ENCODE measurements around the gene NFATC1.

The NFATC1 gene

DNA sequence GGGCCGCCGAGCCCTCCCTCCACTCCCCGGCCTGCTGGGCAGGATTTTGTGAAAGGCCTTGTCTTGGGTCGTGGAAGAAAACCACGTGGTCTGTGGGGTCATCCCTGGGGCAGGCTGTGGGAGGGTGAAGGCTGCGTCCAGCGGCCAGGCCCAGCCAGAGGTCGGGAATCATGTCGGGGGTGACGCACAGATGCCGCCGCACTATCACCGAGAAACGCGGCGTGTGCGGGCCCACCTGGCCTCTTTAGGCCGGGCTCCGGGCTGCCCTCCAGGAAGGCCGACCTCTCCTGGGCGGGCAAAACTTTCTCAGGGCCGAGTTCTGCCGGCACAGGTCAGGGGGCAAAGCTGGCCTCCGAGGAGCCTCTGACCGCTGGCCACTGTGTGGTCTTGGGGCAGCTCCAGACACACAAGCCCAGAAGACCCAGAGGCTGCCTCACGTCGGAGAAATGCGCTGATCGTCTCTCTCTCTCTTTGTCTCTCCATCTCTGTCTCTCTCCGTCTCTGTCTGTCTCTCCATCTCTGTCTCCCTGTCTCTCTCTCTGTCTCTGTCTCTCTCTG, 28.4 kb downstream of the NFATC1 start:
- DNase-seq, result peak; percentile 56

- DNase-seq, result no peak
Measured at GRCh38 chr18:79424880-79425568, 29.3 kb downstream of the NFATC1 start.

DNA sequence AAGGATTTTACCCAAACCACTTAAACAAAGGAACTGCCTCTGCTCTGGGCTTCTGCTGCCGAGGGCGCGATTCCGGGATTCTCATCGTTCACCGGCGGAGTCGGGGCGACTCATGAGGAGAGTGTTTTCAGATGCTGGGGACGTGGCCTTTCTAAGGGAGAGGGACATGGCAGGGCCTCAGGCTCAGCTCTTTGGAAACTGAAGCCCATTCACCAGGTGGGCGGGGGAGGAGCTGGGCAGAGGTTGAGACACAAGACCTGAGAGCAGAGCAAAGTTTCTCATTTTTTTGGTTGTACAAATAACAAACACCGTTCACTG, 29.8 kb downstream of the NFATC1 start:
- no peak for DNase-seq

DNA sequence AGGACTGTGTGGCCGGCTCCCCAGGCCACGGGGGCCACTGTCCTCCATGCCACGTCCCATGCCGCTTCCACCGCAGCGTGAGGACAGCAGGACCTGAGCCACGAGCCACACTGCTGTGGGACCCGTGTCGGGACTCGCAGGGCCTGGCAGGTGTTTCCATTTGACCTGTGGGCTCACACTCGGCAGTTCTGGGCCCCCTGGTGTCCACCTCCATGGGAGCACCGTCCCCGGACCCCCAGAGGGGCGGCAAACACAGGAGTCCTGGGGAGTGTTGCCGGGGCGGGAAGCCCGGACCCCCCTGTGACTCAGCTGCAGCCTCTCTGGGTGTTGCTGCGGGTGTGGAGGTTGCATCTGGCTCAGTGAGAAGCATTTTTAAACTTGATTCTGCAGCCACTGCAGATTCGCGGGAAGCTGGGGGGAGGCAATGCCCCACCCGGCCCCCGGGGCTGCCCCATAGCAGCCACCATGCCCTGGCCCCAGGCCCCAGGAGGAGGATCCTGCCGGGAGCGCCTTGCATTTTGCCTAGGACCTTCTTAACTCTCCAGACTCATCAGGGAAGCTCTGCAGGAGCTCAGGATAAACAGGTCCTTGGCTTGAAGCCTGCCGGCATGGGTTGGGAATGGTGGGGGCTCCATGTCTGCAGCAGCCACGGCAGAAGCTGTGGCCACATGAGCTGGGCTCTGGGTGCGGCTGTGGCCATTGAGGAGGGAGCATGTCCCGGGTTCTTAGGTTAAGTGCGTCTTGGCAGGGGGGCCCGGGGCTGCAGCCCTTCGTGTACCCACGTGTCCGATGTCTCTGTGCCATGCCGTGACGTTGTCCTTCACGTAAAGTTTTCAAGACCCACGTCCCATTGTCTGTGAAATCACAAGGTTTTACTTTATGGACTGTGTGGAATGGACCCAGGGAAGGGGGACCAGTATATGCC, 30.9 kb downstream of the NFATC1 start:
- DNase-seq, result no peak

DNA sequence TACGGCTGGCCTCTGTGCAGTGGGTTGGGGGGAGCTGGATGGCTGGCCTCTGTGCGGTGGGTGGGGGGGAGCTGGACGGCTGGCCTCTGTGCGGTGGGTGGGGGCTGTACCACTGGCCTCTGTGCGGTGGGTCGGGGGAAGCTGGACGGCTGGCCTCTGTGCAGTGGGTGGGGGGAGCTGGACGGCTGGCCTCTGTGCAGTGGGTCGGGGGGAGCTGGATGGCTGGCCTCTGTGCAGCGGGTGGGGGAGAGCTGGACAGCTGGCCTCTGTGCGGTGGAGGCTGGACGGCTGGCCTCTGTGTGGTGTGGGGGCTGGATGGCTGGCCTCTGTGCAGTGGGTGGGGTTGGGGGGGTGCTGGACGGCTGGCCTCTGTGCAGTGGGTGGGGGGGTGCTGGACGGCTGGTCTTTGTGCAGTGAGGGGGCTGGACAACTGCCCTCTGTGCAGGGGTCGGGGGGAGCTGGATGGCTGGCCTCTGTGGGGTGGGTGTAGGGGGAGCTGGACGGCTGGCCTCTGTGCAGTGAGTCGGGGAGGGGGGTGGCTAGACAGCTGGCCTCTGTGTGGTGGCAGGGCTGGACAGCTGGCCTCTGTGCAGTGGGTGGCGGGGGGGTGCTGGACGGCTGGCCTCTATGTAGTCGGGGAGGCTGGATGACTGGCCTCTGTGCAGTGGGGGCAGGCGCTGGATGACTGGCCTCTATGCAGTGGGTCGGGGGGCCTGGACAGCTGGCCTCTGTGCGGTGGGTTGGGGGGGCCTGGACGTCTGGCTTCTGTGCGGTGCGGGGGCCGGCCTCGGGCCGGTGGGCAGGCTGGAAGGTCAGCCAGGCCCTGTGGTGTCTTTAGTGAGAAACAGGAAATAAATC, 31.9 kb downstream of the NFATC1 start:
- DNase-seq, result no peak

DNA sequence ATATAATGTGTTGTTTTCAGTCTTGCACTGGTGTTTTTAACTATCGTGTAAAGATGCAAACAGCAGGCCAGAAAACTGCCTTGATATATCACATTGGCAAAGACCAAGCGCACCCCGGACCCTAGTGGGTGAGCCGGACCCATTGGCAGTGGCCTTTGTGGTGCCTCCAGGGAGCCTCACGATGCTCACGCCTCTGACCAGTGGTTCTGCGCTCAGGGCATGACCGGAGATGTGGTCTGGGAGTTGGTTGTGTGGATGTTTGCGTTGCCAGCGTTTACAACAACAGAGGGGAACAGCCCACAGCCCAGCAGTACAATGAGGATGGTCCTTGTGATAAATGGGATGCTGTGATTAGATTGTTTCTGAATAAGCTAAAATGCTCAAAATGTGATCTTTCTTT, 32.6 kb downstream of the NFATC1 start:
- no peak for DNase-seq

- DNase-seq, result no peak
Measured at GRCh38 chr18:79429381-79429780, 33.7 kb downstream of the NFATC1 start.

GRCh38 chr18:79429785-79430281, 34.1 kb downstream of the NFATC1 start:
- no peak for DNase-seq

DNA sequence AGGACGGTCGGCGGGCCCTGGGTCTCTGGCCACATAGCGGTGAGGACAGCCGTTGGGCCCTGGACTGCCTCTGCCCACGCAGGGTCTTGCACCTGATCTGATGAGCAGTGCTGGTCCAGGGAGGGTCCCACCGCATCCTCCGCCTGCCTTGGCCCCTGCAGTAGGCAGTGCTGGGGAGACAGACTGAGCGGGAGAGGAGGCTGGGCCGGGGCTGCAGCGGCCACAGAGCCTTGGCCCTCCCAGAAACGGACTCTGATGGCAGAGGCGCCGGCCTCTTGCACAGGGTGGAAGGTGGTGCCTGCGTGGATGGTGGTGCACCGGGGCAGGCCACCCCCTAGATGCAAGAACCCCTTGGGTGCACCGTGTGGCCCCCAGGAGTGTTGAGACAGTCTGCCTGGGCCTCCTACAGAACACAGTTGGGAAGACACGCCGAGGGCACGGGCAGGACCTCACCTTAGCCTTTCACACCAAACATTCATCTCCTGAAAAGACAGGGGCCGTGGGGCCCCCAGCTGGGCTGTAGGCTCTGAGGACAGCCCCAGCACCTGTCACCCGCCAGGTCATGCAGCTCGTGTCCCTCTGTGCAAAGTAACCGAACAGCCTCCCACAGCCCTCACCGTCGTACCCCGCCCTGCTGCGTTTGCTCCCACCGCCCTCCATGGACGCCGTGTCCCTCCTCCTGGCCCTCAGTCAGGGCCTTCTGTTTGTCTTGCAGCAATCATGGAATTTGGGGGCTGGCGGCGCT, 36.8 kb downstream of the NFATC1 start:
- DNase-seq, result no peak

DNA sequence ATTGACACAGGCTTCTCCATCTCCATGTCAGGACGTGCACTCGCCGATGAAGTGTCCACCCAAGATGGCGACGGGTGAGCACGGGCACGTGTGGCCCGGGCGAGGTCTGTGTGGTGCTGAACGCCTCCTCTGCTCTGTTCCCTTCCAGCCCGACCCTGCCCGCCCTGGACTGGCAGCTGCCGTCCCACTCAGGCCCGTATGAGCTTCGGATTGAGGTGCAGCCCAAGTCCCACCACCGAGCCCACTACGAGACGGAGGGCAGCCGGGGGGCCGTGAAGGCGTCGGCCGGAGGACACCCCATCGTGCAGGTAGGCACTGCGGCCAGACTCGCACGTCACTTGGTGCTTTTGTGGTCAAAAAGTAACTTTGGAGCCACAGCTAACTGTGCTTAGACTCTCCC, 37.7 kb downstream of the NFATC1 start:
- DNase-seq, result no peak

GRCh38 chr18:79434607-79435401, 39.1 kb downstream of the NFATC1 start:
- DNase-seq, result no peak

DNA sequence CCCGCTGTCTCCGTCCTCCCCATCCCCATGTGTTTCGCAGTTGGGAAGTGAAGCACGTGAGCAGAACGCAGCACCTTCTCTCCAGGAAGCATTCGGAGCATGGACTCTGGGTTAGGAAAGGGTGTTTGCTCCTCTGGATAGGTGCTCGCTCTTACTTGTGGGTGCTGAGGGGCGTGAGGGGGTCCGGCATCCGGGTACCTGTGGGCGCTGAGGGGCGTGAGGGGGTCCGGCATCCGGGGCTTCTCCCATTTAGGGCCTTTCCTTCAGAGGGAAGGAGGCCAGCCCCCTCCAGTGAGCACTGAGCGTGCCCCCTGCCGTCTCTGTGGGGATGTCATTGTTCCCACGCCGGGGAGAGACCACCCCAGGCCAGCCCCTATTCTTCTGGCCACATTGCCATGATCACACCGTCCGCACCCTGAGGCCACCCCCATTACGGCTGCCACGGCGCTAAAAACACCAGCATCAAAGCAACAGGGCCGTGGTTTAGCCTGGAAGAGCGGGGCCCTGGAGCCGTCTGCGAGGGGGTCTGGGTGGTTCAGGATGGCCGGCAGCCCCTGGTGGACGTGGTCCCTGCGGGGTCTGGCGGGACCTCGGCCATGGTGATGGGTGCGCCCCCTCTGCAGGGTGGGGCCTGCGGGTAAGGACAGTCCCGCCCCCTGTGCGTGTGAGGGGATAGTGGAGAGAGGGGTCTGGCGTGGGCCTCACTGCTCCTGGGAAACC, 41.0 kb downstream of the NFATC1 start:
- DNase-seq, result no peak

DNA sequence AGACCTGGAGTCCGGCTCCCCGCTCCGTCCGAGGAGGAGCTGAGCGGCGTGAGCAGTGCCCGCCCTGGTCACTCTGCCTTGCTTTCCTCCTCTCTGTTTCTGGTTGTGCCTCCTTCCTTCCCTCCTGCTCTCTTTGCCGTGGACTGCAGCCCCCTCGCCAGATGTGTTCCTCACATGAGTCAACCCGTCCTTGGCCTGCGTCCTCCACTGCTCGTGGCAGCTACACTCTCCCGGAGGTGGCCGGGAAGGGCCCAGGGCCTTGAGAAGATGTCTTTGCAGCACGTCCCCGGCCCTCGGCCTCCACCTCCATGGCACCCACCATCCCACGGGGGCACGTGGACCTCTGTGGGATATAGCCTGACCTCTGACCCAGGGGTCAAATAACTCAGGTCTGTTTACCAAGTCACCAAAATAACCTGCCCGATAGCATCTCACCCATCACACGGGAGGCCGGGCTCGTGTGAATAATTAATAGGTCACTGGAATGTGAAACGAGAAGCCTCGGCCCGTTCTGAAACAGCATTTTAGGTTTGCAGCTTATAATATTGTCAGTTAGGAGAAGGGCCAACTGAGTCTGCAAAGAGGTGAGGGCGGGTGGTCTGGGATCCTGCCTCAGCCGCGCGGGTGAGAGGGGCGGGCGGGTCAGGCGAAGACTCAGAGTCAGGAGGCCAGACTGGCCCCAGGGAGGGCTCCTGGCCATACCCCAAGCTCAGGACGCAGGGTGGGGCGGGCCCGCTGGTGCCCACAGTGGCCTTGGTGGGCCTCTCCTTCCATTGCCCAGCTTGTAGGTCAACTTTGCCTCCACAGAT, 42.6 kb downstream of the NFATC1 start:
- no peak for DNase-seq

- DNase-seq, result peak; percentile 85
Measured at GRCh38 chr18:79438898-79439627, 43.3 kb downstream of the NFATC1 start.

GRCh38 chr18:79439628-79440023, 43.9 kb downstream of the NFATC1 start:
- DNase-seq, result no peak

DNA sequence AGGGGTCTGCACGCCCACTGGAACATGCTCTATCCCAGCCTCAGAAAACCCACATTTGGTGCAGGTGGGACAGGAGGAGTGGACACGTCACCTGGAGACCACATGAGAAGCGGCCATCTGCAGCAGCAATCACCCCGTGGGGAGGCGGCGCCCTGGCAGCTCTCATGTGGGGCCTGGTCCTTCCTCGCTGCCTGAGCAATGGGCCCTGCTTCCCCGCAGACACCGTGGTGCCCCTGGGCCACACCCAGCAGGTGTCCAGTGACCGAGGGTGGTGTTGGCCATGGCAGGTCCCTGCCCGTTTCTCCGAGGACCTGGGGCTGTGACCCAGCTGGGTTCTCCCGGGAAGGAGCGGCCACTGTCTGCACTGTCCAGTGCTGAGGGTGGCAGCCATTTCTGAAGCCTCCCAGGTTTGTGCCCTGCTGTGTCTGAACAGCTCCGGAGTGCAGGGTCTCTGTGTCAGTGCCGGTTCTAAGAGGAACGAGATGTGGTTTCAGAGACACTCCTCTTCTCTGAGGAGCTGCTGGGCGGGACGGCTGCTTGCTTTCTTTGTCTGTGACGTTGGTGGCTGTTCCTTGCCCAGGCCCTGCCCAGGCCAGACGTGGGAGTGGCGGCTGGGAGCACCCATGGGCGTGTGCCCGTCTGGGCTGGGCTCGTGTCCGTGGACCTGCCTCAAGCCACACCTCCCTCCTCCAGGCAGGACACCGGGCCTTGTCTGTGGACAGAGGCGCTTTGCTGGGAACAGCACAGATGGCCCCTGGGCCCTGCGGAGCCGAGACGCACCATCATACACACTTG, 44.8 kb downstream of the NFATC1 start:
- no peak for DNase-seq

GRCh38 chr18:79441420-79441819, 45.7 kb downstream of the NFATC1 start:
- no peak for DNase-seq

All from right hindlimb (tissue), 1 donor.